Esophagus (tissue), 2 donors: ENCODE measurements around the gene SERPINA6. TPM values are rescaled to one million over a fixed set of nuclear protein-coding genes. Genes with fewer than 3 reads are reported as not detected.
"Not testable (repeated sequence)": the region's sequence is repeated elsewhere in the genome, so short reads cannot be mapped to it uniquely, and the experiment has no call there.

Experiments used
- H3K27ac ChIP-seq, 2 donors: one replicate each; pipeline ENCODE4 v1.5.1; 2013; ENCODE audit warnings: low read depth in 2 of 2, mild to moderate bottlenecking in 2 of 2, inconsistent platforms in 1 of 2, low read length in 1 of 2, moderate library complexity in 1 of 2
- H3K27me3 ChIP-seq, 2 donors: one replicate each; pipeline ENCODE4 v1.6.1; 2013; ENCODE audit warnings: low read length in 2 of 2, control low read depth in 1 of 2, mild to moderate bottlenecking in 1 of 2; ENCODE audit not compliant: insufficient read depth in 2 of 2, control insufficient read depth in 1 of 2
- H3K36me3 ChIP-seq, 2 donors: one replicate each; pipeline ENCODE4 v1.6.1; 2013; ENCODE audit warnings: low read length in 1 of 2; ENCODE audit not compliant: control insufficient read depth in 2 of 2, insufficient read depth in 2 of 2
- H3K4me1 ChIP-seq, 2 donors: one replicate each; pipeline ENCODE4 v1.6.1; 2013; ENCODE audit warnings: low read length in 1 of 2; ENCODE audit not compliant: control insufficient read depth in 2 of 2, insufficient read depth in 2 of 2
- H3K4me3 ChIP-seq, 2 donors: one replicate each; pipeline ENCODE4 v1.5.1; 2013; ENCODE audit warnings: low read length in 2 of 2, mild to moderate bottlenecking in 2 of 2, low read depth in 1 of 2, moderate library complexity in 1 of 2
- H3K9me3 ChIP-seq, 2 donors: one replicate each; pipeline ENCODE4 v1.6.1; 2013; ENCODE audit warnings: mild to moderate bottlenecking in 2 of 2, low read depth in 1 of 2, low read length in 1 of 2, moderate library complexity in 1 of 2; ENCODE audit not compliant: control insufficient read depth in 2 of 2, insufficient read depth in 1 of 2
- WGBS, 2 donors: extraction: QIAGEN DNeasy Blood & Tissue Kit; methylation state at CpG; one replicate each; pipeline ENCODE4 v1.1.7; 2013; 5-methylcytosine and 5-hydroxymethylcytosine counted together
- polyA plus RNA-seq, 2 donors: library from polyadenylated mRNA; stranded (reverse); fragments of 200-250 nt; gene quantifications; one replicate each; pipeline ENCODE4 v1.2.3, GENCODE V29; 2013
- donor health status: healthy with polysubstance abuse.
- donor health status: Bipolar disorder and iron deficiency.

The SERPINA6 gene
- polyA plus RNA-seq, 2 donors, result 0.04 TPM; not detected in 1

DNA sequence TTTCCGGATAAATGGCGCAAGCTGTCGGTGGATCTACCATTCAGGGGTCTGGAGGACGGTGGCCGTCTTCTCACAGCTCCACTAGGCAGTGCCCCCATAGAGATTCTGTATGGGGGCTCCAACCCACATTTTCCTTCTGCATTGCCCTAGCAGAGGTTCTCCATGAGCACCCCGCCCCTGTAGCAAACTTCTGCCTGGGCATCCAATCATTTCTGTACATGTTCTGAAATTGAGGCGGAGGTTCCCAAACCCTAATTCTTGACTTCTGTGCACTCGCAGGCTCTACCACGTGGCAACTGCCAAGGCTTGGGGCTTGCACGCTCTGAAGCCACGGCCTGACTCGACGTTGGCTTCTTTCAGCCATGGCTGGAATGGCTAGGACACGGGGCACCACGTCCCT is 25.0 kb downstream of the SERPINA6 start:
- Histone ChIP-seq H3K27me3 (no peaks in the 10 kb centered on the region), H3K4me3 (no peak overlapping the region), H3K9me3 (no peaks in the 10 kb centered on the region), H3K36me3 (no peaks in the 10 kb centered on the region), H3K4me1 (no peaks in the 10 kb centered on the region), H3K27ac (no peak overlapping the region)
- WGBS, 2 donors, result 92 to 94% methylated on average over 15 of the region's 15 CpGs

DNA sequence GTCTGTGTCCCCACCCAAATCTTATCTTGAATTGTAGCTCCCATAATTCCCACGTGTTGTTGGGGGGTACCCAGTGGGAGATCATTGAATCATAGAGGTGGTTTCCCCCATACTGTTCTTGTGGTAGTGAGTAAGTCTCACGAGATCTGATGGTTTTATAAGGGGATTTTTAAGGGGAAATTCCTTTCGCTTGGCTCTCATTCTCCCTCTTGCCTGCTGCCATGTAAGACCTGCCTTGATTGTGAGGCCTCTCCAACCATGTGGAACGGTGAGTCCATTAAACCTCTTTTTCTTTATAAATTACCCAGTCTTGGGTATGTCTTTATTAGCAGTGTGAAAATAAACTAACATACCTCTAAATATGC is 27.0 kb downstream of the SERPINA6 start:
- not testable (repeated sequence) for H3K9me3 ChIP-seq, H3K4me1 ChIP-seq, H3K4me3 ChIP-seq, H3K36me3 ChIP-seq, H3K27me3 ChIP-seq, H3K27ac ChIP-seq
- WGBS, 2 donors, result 72 to 75% methylated on average over 4 of the region's 4 CpGs

DNA sequence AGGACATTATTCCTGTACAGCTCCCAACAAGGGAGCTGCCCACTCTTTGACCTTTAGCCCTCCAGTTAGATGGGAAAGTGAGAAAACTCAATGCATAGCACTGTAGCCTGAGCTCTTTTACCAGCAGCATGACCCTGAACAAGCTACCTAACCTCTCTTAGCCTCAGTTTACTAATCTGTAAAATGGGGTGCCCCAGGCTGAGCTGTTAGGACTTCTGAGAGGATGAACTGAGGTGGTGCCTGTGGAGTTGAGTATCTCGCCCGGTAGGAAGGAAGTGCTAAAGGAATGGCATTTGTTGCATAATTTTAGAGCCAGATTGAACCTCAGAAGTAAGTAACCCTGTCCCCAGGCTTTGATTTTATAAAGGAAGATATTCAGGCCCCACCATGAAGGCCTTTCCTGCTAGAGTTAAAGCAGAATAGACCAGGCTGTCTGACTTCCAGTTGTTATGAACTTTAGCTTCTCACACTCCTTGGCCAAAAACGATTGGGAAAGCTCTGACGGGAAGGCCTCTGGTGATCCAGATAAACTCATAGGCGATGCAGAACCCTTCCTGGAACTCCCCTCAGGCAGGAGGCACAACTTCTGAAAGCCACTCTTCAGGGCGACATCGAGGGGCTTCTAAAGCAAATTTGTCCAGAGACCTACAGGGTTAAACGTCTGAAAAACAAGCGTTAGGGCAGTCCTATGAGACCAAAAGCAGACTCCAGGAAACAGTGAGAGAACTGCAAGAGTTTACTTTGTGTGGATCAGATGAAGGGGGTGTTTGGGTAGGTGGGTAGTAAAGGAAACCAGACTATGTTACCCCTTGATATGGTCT is 27.6 kb downstream of the SERPINA6 start:
- no peaks in the 10 kb centered on the region for H3K4me1 ChIP-seq
- H3K27ac ChIP-seq, result no peak overlapping the region
- H3K4me3 ChIP-seq, result no peak overlapping the region
- no peaks in the 10 kb centered on the region for H3K36me3 ChIP-seq
- no peaks in the 10 kb centered on the region for H3K9me3 ChIP-seq
- 77 to 78% methylated on average over 9 of the region's 9 CpGs for WGBS, 2 donors
- H3K27me3 ChIP-seq, result no peaks in the 10 kb centered on the region

DNA sequence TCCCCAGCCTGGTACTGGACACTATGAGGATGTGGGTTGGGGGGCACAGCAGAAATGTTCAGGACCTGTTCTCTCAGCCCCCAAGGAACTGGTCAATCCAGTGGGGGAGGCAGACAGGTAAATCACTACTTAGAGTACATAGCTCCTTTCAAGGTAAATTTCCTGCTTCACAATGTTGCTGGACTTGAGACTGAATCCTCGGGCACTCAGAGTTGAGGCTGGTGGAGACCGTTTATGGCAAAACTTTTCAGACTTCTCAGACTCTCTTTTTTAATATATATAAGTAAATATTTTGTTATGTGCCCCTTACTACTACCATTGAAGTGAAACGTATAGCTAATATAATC is 29.6 kb downstream of the SERPINA6 start:
- Histone ChIP-seq H3K27ac (no peak overlapping the region), H3K4me1 (peaks cover 2 to 10% of the 10 kb centered on the region in 2 donors), H3K27me3 (no peaks in the 10 kb centered on the region), H3K9me3 (peaks cover 0 to 2% of the 10 kb centered on the region in 2 donors), H3K4me3 (no peak overlapping the region), H3K36me3 (no peaks in the 10 kb centered on the region)
- 64 to 71% methylated on average over 3 of the region's 3 CpGs for WGBS, 2 donors

DNA sequence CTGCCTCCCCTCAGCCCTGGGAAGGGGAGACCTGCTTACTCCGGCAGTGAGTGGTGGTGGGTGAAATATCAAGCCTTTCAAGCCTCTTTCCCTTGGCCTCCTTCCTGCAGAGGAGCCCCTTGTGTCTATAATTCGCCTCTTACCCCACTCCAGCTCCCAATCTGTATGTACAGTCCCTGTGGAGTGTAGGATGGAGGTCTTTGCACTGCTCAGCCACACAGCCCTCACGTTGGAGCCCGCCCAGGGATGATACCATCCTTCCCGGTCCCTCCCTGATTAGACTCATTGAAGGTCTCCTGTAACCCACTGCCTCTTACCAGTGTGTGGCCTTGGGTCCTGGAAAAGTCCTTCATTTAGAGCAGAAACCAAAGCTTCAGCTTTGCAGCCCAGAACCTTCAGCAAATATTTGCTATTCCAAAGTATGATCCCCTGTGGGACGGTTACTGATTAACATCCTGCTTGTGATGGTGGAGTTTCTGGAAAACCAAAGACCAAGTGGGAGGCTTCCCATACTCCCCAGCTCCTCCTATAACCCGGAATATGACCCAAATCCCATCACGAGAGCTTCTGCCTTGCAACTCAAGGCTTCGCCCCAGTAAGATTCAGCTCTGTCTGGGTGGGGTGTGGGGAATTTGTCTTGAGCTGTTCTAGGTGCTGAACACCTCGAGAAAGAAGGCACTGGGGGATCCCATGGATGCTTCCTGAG is 30.1 kb downstream of the SERPINA6 start, which contains the start of gene SERPINA10:
SERPINA10 (minus strand) TSS at position 397 of the 706 bp plus-strand sequence. CDS start 2,675 bp downstream, outside the sequence.
- Histone ChIP-seq H3K27ac (no peak within 1 kb of the TSS), H3K4me1 (peaks cover 2 to 10% of the 10 kb centered on the region in 2 donors), H3K9me3 (peaks cover 0 to 2% of the 10 kb centered on the region in 2 donors), H3K4me3 (no peak within 1 kb of the TSS), H3K27me3 (no peaks in the 10 kb centered on the region), H3K36me3 (no peaks in the 10 kb centered on the region)
- 69 to 77% methylated on average over 10 of the region's 10 CpGs for WGBS, 2 donors

DNA sequence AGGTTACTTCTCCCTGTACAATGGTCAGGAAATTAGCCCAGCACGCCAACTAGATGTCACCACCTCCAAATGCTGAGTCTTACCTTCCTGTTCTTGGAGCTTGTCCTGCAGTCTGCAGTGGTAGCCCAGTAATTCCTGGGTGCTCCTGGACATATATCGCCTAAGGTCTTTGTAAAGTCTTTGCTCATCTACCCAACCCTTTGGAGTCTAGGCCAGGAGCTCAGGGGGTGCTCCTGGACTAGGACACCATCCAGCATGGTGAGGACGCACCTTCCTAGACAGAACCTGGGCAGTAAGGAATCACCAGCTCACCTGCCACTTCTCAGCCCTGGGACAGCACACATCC is 30.6 kb downstream of the SERPINA6 start:
- WGBS, 2 donors, result 93 to 95% methylated on average over 3 of the region's 3 CpGs
- H3K36me3 ChIP-seq, result no peaks in the 10 kb centered on the region
- H3K4me3 ChIP-seq, result no peak overlapping the region
- H3K4me1 ChIP-seq, result peaks cover 2 to 10% of the 10 kb centered on the region in 2 donors
- no peaks in the 10 kb centered on the region for H3K27me3 ChIP-seq
- no peak overlapping the region for H3K27ac ChIP-seq
- peaks cover 0 to 2% of the 10 kb centered on the region in 2 donors for H3K9me3 ChIP-seq

DNA sequence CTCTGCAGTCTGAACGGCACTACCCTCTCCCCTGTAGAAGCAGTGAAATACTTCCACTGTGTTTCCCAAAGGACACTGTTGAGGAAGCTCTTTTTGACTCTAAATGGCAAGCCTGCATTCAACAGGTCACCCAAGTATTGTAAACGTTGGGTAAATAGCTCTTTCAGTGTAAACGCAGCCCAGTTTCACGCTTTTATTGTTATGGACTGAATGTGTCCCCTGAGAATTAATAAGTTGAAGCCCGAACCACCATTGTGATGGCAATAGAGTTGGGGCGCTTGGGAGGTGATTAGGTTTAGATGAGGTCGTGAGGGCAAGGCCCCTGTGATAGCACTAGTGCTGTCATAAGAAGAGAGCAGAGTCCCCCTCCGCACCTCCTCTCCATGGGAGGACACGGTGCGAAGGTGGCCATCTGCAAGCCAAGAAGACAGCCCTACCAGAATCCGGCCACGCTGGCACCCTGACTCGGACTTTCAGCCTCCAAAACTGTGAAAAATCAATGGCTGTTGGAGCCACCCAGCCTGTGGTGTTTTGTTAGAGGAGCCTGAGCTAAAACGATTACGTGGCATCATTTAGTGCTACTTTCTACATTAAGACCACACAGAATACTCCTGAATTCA is 31.1 kb downstream of the SERPINA6 start:
- H3K27ac ChIP-seq, result no peak overlapping the region
- no peaks in the 10 kb centered on the region for H3K36me3 ChIP-seq
- peaks cover 2 to 10% of the 10 kb centered on the region in 2 donors for H3K4me1 ChIP-seq
- no peak overlapping the region for H3K4me3 ChIP-seq
- H3K9me3 ChIP-seq, result peaks cover 0 to 2% of the 10 kb centered on the region in 2 donors
- H3K27me3 ChIP-seq, result no peaks in the 10 kb centered on the region
- WGBS, 2 donors, result 85 to 86% methylated on average over 15 of the region's 15 CpGs

DNA sequence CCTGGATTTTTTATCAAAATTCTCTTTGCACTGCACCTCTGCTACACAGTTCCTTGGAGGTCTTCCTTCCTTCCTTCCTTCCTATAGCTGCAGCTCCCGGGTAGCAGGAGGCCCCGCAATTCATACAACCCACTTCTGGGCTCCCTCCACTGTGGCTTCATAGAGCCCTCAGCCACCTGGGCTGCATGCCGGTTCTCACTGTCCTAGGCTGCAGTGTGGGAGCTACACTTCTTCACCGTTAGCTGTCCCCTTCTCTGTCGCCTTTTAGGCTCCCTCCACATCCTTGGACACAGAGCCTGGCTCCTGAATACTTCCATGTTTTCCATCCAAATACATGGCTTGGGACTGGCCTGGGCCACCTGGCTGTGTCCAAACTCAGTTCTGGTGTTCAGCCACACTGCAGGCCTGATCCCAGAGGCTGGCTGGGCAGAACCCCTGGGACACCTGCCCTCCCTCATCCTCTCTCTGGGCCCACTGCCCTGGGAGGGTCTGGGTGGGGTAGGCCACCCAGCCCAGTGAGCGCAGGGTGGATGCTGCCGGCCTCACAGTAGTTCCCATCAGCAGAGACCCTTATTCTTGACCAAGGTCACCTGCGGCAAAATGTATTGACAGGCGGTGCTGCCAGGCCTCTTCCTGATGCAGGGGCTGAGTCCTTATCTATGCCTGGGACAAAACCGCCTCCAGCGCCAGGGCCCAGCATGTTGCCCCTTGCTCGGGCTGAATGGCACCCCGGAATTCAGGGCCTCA is 31.8 kb downstream of the SERPINA6 start:
- 90 to 92% methylated on average over 13 of the region's 13 CpGs for WGBS, 2 donors

DNA sequence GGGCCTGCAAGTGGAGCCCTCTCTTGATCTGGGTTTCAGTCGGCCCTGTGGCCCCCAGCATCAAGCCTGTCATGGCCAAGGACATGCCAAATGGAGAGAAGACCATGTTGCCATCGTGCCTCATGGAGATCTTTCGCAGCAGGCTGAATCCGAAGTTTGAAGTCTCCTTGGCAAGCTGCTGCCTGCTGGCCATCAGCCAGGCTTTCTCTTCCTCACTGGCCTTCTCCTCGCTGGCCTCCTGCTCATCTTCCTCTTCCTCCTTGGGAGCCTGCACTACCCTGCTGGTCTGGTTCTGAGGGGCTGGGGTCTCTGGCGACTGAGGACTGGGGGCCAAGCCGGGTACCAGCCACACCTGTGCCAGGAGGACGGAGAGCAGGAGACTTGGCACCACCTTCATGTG is 32.9 kb downstream of the SERPINA6 start:
- Histone ChIP-seq H3K9me3 (peaks cover 0 to 2% of the 10 kb centered on the region in 2 donors), H3K4me1 (peaks cover 2 to 10% of the 10 kb centered on the region in 2 donors), H3K4me3 (no peak overlapping the region), H3K36me3 (no peaks in the 10 kb centered on the region), H3K27ac (no peak overlapping the region), H3K27me3 (no peaks in the 10 kb centered on the region)
- 46 to 64% methylated on average over 8 of the region's 8 CpGs for WGBS, 2 donors

More for the DNA sequence above, 31.8 kb downstream of the SERPINA6 start:
- no peaks in the 10 kb centered on the region for H3K36me3 ChIP-seq
- no peak overlapping the region for H3K4me3 ChIP-seq
- peaks cover 0 to 2% of the 10 kb centered on the region in 2 donors for H3K9me3 ChIP-seq
- no peak overlapping the region for H3K27ac ChIP-seq
- H3K4me1 ChIP-seq, result peaks cover 2 to 10% of the 10 kb centered on the region in 2 donors
- H3K27me3 ChIP-seq, result no peaks in the 10 kb centered on the region
